Smooth muscle cell (in vitro differentiated cells): ENCODE data around the gene GNGT1. TPM values are rescaled to one million over a fixed set of nuclear protein-coding genes. Genes with fewer than 3 reads are reported as not detected.
A peak's percentile ranks its signal among the peaks of the same experiment; 100 is the strongest.

Experiments
- DNase-seq: peaks from one replicate; lab custom pipeline; 2025; ENCODE audit not compliant: unreplicated experiment; lab: John Stamatoyannopoulos, UW
- H2AFZ ChIP-seq: fragments of 200-600 bp; sonication (generic); 2 replicates; pipeline ENCODE4 v1.6.0; 2016; ENCODE audit warnings: antibody characterized with exemption, low read depth, mild to moderate bottlenecking
- H3F3A ChIP-seq: fragments of 200-600 bp; sonication (generic); 2 replicates; pipeline ENCODE4 v1.6.0; 2017; ENCODE audit warnings: antibody characterized with exemption, low read depth
- H3K27ac ChIP-seq: fragments of 200-600 bp; sonication (generic); 2 replicates; pipeline ENCODE4 v1.5.1; 2016; ENCODE audit warnings: low read depth, mild to moderate bottlenecking
- H3K27me3 ChIP-seq: fragments of 200-600 bp; sonication (generic); 2 replicates; pipeline ENCODE4 v1.6.1; 2016; ENCODE audit warnings: low read depth, mild to moderate bottlenecking
- H3K36me3 ChIP-seq: fragments of 200-600 bp; sonication (generic); 2 replicates; pipeline ENCODE4 v1.5.1; 2016; ENCODE audit warnings: low read depth
- H3K4me1 ChIP-seq: fragments of 200-600 bp; sonication (generic); 2 replicates; pipeline ENCODE4 v1.5.1; 2016; ENCODE audit warnings: low read depth
- H3K4me2 ChIP-seq: fragments of 200-600 bp; sonication (generic); 2 replicates; pipeline ENCODE4 v1.6.0; 2016; ENCODE audit warnings: mild to moderate bottlenecking
- H3K4me3 ChIP-seq: fragments of 200-600 bp; sonication (generic); 2 replicates; pipeline ENCODE4 v1.5.1; 2016; ENCODE audit warnings: mild to moderate bottlenecking
- H3K79me2 ChIP-seq: fragments of 200-600 bp; sonication (generic); 2 replicates; pipeline ENCODE4 v1.6.0; 2016; ENCODE audit warnings: low read depth, mild to moderate bottlenecking
- H3K9ac ChIP-seq: fragments of 200-600 bp; sonication (generic); 2 replicates; pipeline ENCODE4 v1.6.0; 2016; ENCODE audit warnings: low read depth
- H3K9me3 ChIP-seq: fragments of 200-600 bp; sonication (generic); replicated peaks from 2 replicates; pipeline ENCODE4 v1.5.1; 2016; ENCODE audit warnings: low read depth
- H4K20me1 ChIP-seq: fragments of 200-600 bp; sonication (generic); 2 replicates; pipeline ENCODE4 v1.6.0; 2016; ENCODE audit warnings: low read depth
- CTCF ChIP-seq: fragments of 200-600 bp; sonication (generic); IDR thresholded peaks from 2 replicates; pipeline ENCODE4 v1.5.1; 2017; ENCODE audit warnings: borderline replicate concordance, mild to moderate bottlenecking, antibody characterized with exemption; ENCODE audit not compliant: insufficient read depth, poor library complexity, severe bottlenecking
- WGBS: methylation state at CpG from one replicate; pipeline ENCODE4 v1.1.7; 2016; ENCODE audit warnings: low lambda C conversion rate; 5-methylcytosine and 5-hydroxymethylcytosine counted together
- polyA plus RNA-seq: library from polyadenylated mRNA; unstranded; fragments of >200 nt; fragmentation: Nextera tagmentation; extraction: Ambion mirVana; gene quantifications from 2 replicates; pipeline ENCODE4 v1.2.1, GENCODE V29; 2016
- total RNA-seq: library from RNA; depleted of rRNA; stranded (reverse); fragments of >200 nt; gene quantifications from 2 replicates; pipeline ENCODE4 v1.2.3, GENCODE V29; 2014

GNGT1 gene
- total and polyA plus RNA-seq, 2 experiments from 2014 or later: not detected

- H4K20me1 ChIP-seq: no peaks in the 10 kb centered on the region
- H3K36me3 ChIP-seq: peaks cover 6% of the 10 kb centered on the region
- no peak overlapping the region for H3K9ac ChIP-seq
- peak overlapping the region; percentile 85 for H3K4me2 ChIP-seq
- 81% methylated on average over 6 of the region's 6 CpGs for WGBS
- H3F3A ChIP-seq: peaks cover 7% of the 10 kb centered on the region
- TF ChIP-seq CTCF: no peak
- H3K9me3 ChIP-seq: no peaks in the 10 kb centered on the region
- H2AFZ ChIP-seq: no peak overlapping the region
- no peak for DNase-seq
- H3K79me2 ChIP-seq: peaks cover 17% of the 10 kb centered on the region
- no peaks in the 10 kb centered on the region for H3K27me3 ChIP-seq
- H3K4me3 ChIP-seq: peak overlapping the region; percentile 55
- peaks cover 24% of the 10 kb centered on the region for H3K4me1 ChIP-seq
- no peak overlapping the region for H3K27ac ChIP-seq
These were observed 16.9 kb downstream of the GNGT1 start for GRCh38 chr7:93923296-93923695.

- WGBS: 9% methylated on average over 1 of the region's 1 CpG
- Histone ChIP-seq H3K27ac (no peak overlapping the region), H3K9me3 (no peaks in the 10 kb centered on the region), H3K36me3 (peaks cover 6% of the 10 kb centered on the region), H3F3A (peaks cover 7% of the 10 kb centered on the region), H3K79me2 (peaks cover 17% of the 10 kb centered on the region), H4K20me1 (no peaks in the 10 kb centered on the region), H2AFZ (no peak overlapping the region), H3K9ac (no peak overlapping the region), H3K4me1 (peaks cover 24% of the 10 kb centered on the region), H3K27me3 (no peaks in the 10 kb centered on the region), H3K4me3 (peak overlapping the region; percentile 55), H3K4me2 (peak overlapping the region; percentile 85)
- TF ChIP-seq CTCF: no peak
- no peak for DNase-seq
These were observed 17.6 kb downstream of the GNGT1 start for GRCh38 chr7:93923942-93924341.

GRCh38 chr7:93926800-93927199, 20.4 kb downstream of the GNGT1 start:
- Histone ChIP-seq H3K9me3 (no peaks in the 10 kb centered on the region), H3K36me3 (peaks cover 6% of the 10 kb centered on the region), H2AFZ (no peak overlapping the region), H3K27me3 (no peaks in the 10 kb centered on the region), H3K79me2 (peaks cover 17% of the 10 kb centered on the region), H3K9ac (no peak overlapping the region), H3K4me1 (peaks cover 17% of the 10 kb centered on the region), H3K4me3 (no peak overlapping the region), H3K27ac (no peak overlapping the region), H3K4me2 (no peak overlapping the region), H4K20me1 (no peaks in the 10 kb centered on the region), H3F3A (no peaks in the 10 kb centered on the region)
- no peak for DNase-seq
- WGBS: 79% methylated on average over 1 of the region's 1 CpG
- TF ChIP-seq CTCF: no peak

- TF ChIP-seq CTCF: no peak
- Histone ChIP-seq H3K79me2 (peaks cover 14% of the 10 kb centered on the region), H3K36me3 (peaks cover 6% of the 10 kb centered on the region), H3K4me2 (no peak overlapping the region), H3K9me3 (no peaks in the 10 kb centered on the region), H3K27ac (no peak overlapping the region), H2AFZ (no peak overlapping the region), H3K4me1 (peaks cover 13% of the 10 kb centered on the region), H3F3A (no peaks in the 10 kb centered on the region), H4K20me1 (no peaks in the 10 kb centered on the region), H3K4me3 (no peak overlapping the region), H3K27me3 (no peaks in the 10 kb centered on the region), H3K9ac (no peak overlapping the region)
- no peak for DNase-seq
- WGBS: 77% methylated on average over 3 of the region's 3 CpGs
These were observed 21.2 kb downstream of the GNGT1 start for GRCh38 chr7:93927585-93927984.
